Cardiac fibroblast (primary cell): Measurements from ENCODE around the gene RDH13.
A peak's percentile ranks its signal among the peaks of the same experiment; 100 is the strongest.
"Not testable (repeated sequence)": the region's sequence is repeated elsewhere in the genome, so short reads cannot be mapped to it uniquely, and the experiment has no call there.

Experiments used
- DNase-seq, 2 donors: peaks; one replicate each; pipeline versions ENCODE4 v3.0.0 to v3.0.0-alpha.2; 2010; ENCODE audit warnings: low read depth in 2 of 2
- H3K4me3 ChIP-seq, 2 donors: replicated peaks in 1 of 2; 1 replicate in 1 of 2; 2 replicates in 1 of 2; pipeline ENCODE4 v1.5.1; 2011; ENCODE audit warnings: low read depth in 2 of 2, low read length in 2 of 2, mild to moderate bottlenecking in 2 of 2, moderate library complexity in 1 of 2
- TF ChIP-seq, protein P1 (sequence below): IDR thresholded peaks from one replicate; pipeline ENCODE4 v1.5.1; 2011; ENCODE audit warnings: low read depth, mild to moderate bottlenecking, low read length, inconsistent platforms

Gene RDH13

DNA sequence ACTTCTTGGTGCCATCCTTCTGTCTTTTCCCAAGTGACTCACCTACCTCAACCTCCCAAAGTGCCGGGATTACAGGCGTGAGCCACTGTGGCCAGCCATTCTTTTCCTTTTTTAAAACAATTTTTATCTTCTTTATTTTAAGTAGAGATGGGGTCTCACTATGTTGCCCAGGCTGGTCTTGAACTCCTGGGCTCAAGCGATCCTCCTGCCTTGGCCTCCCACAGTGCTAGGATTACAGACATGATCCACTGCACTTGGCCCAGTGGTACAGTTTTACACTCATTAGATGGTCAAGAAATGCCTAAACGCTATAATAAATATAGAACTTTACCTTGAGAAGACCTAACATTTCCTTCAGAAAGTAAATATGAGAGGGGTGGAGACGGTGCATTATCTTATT lies 49.4 kb downstream of the RDH13 start:
- TF ChIP-seq, protein P1, sequence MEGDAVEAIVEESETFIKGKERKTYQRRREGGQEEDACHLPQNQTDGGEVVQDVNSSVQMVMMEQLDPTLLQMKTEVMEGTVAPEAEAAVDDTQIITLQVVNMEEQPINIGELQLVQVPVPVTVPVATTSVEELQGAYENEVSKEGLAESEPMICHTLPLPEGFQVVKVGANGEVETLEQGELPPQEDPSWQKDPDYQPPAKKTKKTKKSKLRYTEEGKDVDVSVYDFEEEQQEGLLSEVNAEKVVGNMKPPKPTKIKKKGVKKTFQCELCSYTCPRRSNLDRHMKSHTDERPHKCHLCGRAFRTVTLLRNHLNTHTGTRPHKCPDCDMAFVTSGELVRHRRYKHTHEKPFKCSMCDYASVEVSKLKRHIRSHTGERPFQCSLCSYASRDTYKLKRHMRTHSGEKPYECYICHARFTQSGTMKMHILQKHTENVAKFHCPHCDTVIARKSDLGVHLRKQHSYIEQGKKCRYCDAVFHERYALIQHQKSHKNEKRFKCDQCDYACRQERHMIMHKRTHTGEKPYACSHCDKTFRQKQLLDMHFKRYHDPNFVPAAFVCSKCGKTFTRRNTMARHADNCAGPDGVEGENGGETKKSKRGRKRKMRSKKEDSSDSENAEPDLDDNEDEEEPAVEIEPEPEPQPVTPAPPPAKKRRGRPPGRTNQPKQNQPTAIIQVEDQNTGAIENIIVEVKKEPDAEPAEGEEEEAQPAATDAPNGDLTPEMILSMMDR, result no peak
- DNase-seq, result no peak
- H3K4me3 ChIP-seq, result no peak overlapping the region

DNA sequence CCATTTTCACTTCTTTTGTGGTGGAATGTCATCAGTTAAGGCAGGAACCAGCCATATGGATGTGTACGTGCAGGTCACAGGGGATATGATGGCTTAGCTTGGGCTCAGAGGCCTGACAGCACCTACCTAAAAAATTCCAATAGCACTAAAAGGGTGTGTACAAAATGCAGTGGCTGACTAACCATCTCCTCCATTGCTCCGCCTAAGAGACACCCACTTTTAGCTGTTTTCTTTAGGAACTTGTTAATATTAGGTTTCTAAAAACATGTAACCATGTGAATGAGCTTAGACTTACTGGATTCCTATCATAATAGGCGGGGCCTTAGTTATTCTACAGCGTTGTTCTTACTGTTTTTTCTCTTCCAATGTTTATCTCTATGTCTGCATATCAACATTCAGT lies 50.6 kb downstream of the RDH13 start:
- H3K4me3 ChIP-seq, result no peak overlapping the region
- TF ChIP-seq, protein P1, result no peak
- DNase-seq, result no peak

DNA sequence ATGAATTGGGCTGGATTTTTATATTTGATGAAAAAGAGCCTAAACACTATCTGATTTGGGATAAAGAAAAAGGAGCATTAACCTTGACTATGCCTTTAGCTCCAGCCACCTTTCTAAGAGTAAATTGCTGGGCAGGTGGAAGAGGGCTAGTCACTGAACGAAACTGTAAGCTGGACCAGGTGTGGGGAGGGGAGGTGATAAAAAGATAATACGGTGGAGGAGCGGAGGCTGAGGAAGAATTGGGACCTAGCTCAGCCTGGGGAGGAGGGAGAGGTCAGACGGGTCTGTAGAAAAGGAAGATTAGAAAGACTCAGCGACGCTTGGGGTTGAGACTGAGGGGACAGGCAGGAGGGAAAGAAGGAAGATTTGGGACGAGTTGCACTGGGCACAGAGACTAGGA lies 52.4 kb downstream of the RDH13 start:
- not testable (repeated sequence) for H3K4me3 ChIP-seq

GRCh38 chr19:55008781-55009180 lies 54.2 kb downstream of the RDH13 start:
- DNase-seq, result not testable (repeated sequence)

More for the DNA sequence above, 52.4 kb downstream of the RDH13 start:
- not testable (repeated sequence) for DNase-seq

GRCh38 chr19:55008189-55008588 lies 54.8 kb downstream of the RDH13 start:
- DNase-seq, H3K4me3 ChIP-seq: not testable (repeated sequence)

More at GRCh38 chr19:55008781-55009180, 54.2 kb downstream of the RDH13 start:
- H3K4me3 ChIP-seq, result not testable (repeated sequence)

- H3K4me3 ChIP-seq, DNase-seq: not testable (repeated sequence)
Observed at GRCh38 chr19:55007537-55007936, 55.4 kb downstream of the RDH13 start.

GRCh38 chr19:55006795-55007194 lies 56.2 kb downstream of the RDH13 start:
- not testable (repeated sequence) for H3K4me3 ChIP-seq, DNase-seq

DNA sequence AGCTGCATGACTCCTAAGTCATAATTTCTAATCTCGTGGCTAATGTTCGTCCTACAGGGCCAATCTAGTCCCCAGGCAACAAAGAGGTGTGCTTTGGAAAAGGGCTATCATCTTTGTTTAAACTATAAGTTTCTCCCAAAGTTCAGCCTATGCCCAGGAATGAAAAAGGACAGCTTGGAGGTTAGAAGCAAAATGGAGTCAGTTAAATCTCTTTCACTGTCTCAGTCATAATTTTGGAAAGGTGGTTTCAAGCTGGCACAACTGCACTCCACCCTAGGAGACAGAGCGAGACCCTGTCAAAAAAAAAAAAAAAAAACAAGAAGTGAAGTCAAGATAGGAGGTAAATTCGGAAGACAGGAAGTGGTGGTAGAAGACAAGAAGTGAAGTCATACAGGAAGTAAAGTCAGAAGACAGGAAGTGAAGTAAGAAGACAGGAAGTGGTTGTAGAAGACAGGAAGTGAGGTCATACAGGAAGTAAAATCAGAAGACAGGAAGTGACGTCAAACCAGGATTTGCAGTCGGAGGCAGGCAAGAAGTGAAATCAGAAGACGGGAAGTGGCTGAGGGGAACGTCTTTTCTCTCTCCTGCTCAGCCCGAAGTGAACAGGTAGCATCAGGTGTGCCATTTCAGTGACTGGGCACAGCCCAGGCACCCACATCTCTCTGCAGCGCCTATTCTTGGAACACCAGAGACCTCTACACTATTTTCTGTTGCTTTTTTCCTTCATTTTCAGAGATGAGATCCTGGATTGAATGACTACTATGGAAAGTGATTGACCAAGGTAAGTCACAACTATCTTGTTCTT lies 57.1 kb downstream of the RDH13 start:
- H3K4me3 ChIP-seq, result peak overlapping the region in 1 of 2 donors; percentile 29
- peak in 1 of 2 donors; percentile 65 for DNase-seq
- TF ChIP-seq, protein P1, result no peak

DNA sequence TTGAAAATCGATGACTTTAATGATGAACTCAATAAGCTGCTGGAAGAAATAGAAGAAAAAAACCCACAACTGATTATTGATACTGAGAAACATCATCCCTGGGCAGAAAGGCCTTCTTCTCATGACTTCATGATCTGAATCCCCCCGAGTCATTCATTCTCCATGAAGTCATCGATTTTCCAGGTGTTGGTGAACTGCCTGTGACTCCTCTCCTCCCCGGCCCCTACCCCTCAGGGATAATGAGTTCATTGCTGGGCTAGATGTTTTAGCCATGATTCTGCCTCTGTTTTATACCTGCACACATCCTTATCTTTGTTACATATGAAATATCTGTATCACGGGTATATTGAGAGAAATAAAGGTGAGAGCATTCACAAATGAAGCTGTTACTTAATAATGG lies 62.2 kb downstream of the RDH13 start:
- H3K4me3 ChIP-seq, result no peak overlapping the region
- no peak for DNase-seq
- TF ChIP-seq, protein P1, result no peak

GRCh38 chr19:54998751-54999239 lies 64.2 kb downstream of the RDH13 start:
- not testable (repeated sequence) for H3K4me3 ChIP-seq, DNase-seq
